SK-N-SH (cell line): ENCODE results near the gene ABHD15. TPM values are rescaled to one million over a fixed set of nuclear protein-coding genes. Genes with fewer than 3 reads are reported as not detected.

Experiments used
- CTCF ChIA-PET: fragments of 300-600, 350-600 bp; formaldehyde crosslinking; extraction: SDS; loops from one replicate; lab custom pipeline; 2021; lab: Yijun Ruan, JAX
- POLR2A ChIA-PET: fragments of 350-600 bp; sonication (Branson Sonifier 250); formaldehyde crosslinking; extraction: SDS; loops from one replicate; lab custom pipeline; 2020; ENCODE audit warnings: antibody characterized with exemption, inconsistent platforms; lab: Yijun Ruan, JAX
- DNase-seq: peaks from one replicate; pipeline ENCODE4 v3.0.0; 2012
- H2AFZ ChIP-seq: fragments of 200-600 bp; sonication (generic); 2 replicates; pipeline ENCODE4 v1.8.1; 2016; ENCODE audit warnings: antibody characterized with exemption, mild to moderate bottlenecking, low read depth
- H3F3A ChIP-seq: fragments of 200-600 bp; sonication (generic); replicated peaks from 2 replicates; pipeline ENCODE3; 2016; ENCODE audit warnings: antibody characterized with exemption, mild to moderate bottlenecking; ENCODE audit not compliant: insufficient read depth
- H3K27ac ChIP-seq, 2 experiments: fragments of 200-500 bp in 1 of 2; fragments of 200-600 bp in 1 of 2; sonication (Bioruptor generic) in 1 of 2; sonication (generic), shearing (Covaris generic) in 1 of 2; 2 replicates each; pipeline versions ENCODE4 v1.5.1 to v1.6.1; 2014 to 2016; ENCODE audit warnings: low read depth in 2 of 2, inconsistent platforms in 1 of 2, low read length in 1 of 2, mild to moderate bottlenecking in 1 of 2, mixed read lengths in 1 of 2
- H3K27me3 ChIP-seq: fragments of 200-600 bp; sonication (generic), shearing (Covaris generic); 2 replicates; pipeline ENCODE4 v1.6.1; 2016; ENCODE audit warnings: mixed run types; ENCODE audit not compliant: insufficient read depth
- H3K36me3 ChIP-seq, 2 experiments: fragments of 200-500 bp in 1 of 2; fragments of 200-600 bp in 1 of 2; sonication (Bioruptor generic) in 1 of 2; sonication (generic) in 1 of 2; replicated peaks in 1 of 2; 2 replicates each; pipeline versions ENCODE3 to v1.5.1; 2014 to 2016; ENCODE audit warnings: low read length in 1 of 2, mild to moderate bottlenecking in 1 of 2; ENCODE audit not compliant: insufficient read depth in 2 of 2, control insufficient read depth in 1 of 2
- H3K4me1 ChIP-seq, 2 experiments: fragments of 200-500 bp in 1 of 2; fragments of 200-600 bp in 1 of 2; sonication (Bioruptor generic) in 1 of 2; sonication (generic), shearing (Covaris generic) in 1 of 2; 2 replicates each; pipeline versions ENCODE4 v1.5.1 to v1.6.1; 2014 to 2016; ENCODE audit warnings: low read depth in 1 of 2, low read length in 1 of 2, mixed run types in 1 of 2; ENCODE audit not compliant: insufficient read depth in 2 of 2, control insufficient read depth in 1 of 2
- H3K4me2 ChIP-seq: fragments of 200-600 bp; sonication (generic), shearing (Covaris generic); 2 replicates; pipeline ENCODE4 v1.6.1; 2017; ENCODE audit warnings: mixed run types
- H3K4me3 ChIP-seq, 2 experiments: fragments of 200-500 bp in 1 of 2; fragments of 200-600 bp in 1 of 2; sonication (Bioruptor generic) in 1 of 2; sonication (generic), shearing (Covaris generic) in 1 of 2; 2 replicates each; pipeline versions ENCODE4 v1.5.1 to v1.8.1; 2014 to 2016; ENCODE audit warnings: low read depth in 2 of 2, inconsistent platforms in 1 of 2, low read length in 1 of 2, mild to moderate bottlenecking in 1 of 2, mixed read lengths in 1 of 2, moderate library complexity in 1 of 2
- H3K79me2 ChIP-seq: fragments of 200-600 bp; sonication (generic); 2 replicates; pipeline ENCODE4 v1.8.1; 2017; ENCODE audit warnings: mild to moderate bottlenecking; ENCODE audit not compliant: insufficient read depth
- H3K9ac ChIP-seq: fragments of 200-600 bp; sonication (generic); 2 replicates; pipeline ENCODE4 v1.6.1; 2017; ENCODE audit warnings: mixed run types
- H3K9me2 ChIP-seq: fragments of 200-600 bp; sonication (generic); 2 replicates; pipeline ENCODE4 v1.6.1; 2017; ENCODE audit warnings: mixed run types
- H3K9me3 ChIP-seq: fragments of 200-600 bp; sonication (generic); 2 replicates; pipeline ENCODE4 v1.6.1; 2017; ENCODE audit warnings: mixed run types, mild to moderate bottlenecking, moderate library complexity
- H4K20me1 ChIP-seq: fragments of 200-600 bp; sonication (generic); 2 replicates; pipeline ENCODE4 v1.6.1; 2017; ENCODE audit warnings: mild to moderate bottlenecking, mixed run types; ENCODE audit not compliant: insufficient read depth
- CHD2 ChIP-seq: fragments of 150-350 bp; IDR thresholded peaks from 2 replicates; pipeline ENCODE4 v1.6.1; 2018; ENCODE audit warnings: low read length; ENCODE audit not compliant: partially characterized antibody
- ELF1 ChIP-seq: IDR thresholded peaks from 2 replicates; pipeline ENCODE4 v1.4.0; 2012
- EZH2phosphoT487 ChIP-seq: fragments of 200-600 bp; sonication (generic); IDR thresholded peaks from 2 replicates; pipeline ENCODE4 v1.6.1; 2017; ENCODE audit warnings: low read depth, mixed run types, mild to moderate bottlenecking, antibody characterized with exemption, moderate library complexity, borderline replicate concordance
- GATA2 ChIP-seq: sonication (generic); formaldehyde crosslinking; IDR thresholded peaks from 2 replicates; pipeline ENCODE4 v1.5.0; 2020; ENCODE audit warnings: mild to moderate bottlenecking, missing genetic modification reagents
- JUND ChIP-seq: IDR thresholded peaks from 2 replicates; pipeline ENCODE4 v1.4.0; 2012
- RCOR1 ChIP-seq: fragments of 150-350 bp; IDR thresholded peaks from 2 replicates; pipeline ENCODE4 v1.6.1; 2017; ENCODE audit warnings: antibody characterized with exemption, low read length
- RFX5 ChIP-seq: IDR thresholded peaks from 2 replicates; pipeline ENCODE4 v1.6.1; 2012; ENCODE audit warnings: mild to moderate bottlenecking, improper control_type of control experiment, low read length
- WGBS: methylation state at CpG from one replicate; pipeline ENCODE4 v1.1.6; 2017; ENCODE audit warnings: low lambda C conversion rate; 5-methylcytosine and 5-hydroxymethylcytosine counted together
- polyA plus RNA-seq, 3 experiments: library from polyadenylated mRNA; depleted of rRNA; stranded (reverse); fragments of >200 nt; gene quantifications; 2 replicates each; pipeline ENCODE4 v1.2.3, GENCODE V29; 2012
- TF ChIP-seq, protein P1 (sequence below): fragments of 150-350 bp; IDR thresholded peaks from 2 replicates; pipeline ENCODE4 v1.6.1; 2017; ENCODE audit warnings: antibody characterized with exemption, low read length, low read depth, borderline replicate concordance
- TF ChIP-seq, protein P2 (sequence below): IDR thresholded peaks from 2 replicates; pipeline ENCODE4 v1.6.1; 2012; ENCODE audit warnings: mild to moderate bottlenecking, low read depth, low read length, moderate library complexity
- TF ChIP-seq, protein P3 (sequence below): IDR thresholded peaks from 2 replicates; pipeline ENCODE4 v1.4.0; 2012; ENCODE audit warnings: low read depth
- TF ChIP-seq, protein P4 (sequence below): fragments of 150-350 bp; IDR thresholded peaks from 2 replicates; pipeline ENCODE4 v1.6.1; 2016; ENCODE audit warnings: mild to moderate bottlenecking, low read depth, low read length

The ABHD15 gene
- polyA plus RNA-seq, 1 of the 3 experiments (the other 2 are of a cell fraction), result 7.0 TPM

DNA sequence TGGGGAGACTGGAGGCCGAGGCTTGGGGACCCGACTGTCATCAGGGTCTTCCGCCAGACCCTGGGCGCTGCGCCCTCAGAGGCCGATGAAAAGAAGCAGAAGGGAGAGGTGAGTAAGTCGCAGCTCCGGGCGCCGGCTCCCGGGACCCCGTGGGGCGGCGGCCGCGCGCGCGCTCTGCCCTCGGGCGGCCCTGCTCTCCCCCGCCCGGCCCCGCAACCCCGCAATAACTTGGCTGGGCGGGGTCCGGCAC, 392 bp upstream of the ABHD15 start:
- H3K4me1 ChIP-seq, result peaks cover 8 to 19% of the 10 kb centered on the region in 2 experiments; a peak in 1 of 4 replicates
- no peak for TF ChIP-seq CHD2
- no peak for TF ChIP-seq RFX5
- no peak for TF ChIP-seq EZH2phosphoT487
- no peak for TF ChIP-seq ELF1
- TF ChIP-seq, protein P1, sequence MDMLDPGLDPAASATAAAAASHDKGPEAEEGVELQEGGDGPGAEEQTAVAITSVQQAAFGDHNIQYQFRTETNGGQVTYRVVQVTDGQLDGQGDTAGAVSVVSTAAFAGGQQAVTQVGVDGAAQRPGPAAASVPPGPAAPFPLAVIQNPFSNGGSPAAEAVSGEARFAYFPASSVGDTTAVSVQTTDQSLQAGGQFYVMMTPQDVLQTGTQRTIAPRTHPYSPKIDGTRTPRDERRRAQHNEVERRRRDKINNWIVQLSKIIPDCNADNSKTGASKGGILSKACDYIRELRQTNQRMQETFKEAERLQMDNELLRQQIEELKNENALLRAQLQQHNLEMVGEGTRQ, result no peak
- no peak for TF ChIP-seq JUND
- TF ChIP-seq, protein P2, sequence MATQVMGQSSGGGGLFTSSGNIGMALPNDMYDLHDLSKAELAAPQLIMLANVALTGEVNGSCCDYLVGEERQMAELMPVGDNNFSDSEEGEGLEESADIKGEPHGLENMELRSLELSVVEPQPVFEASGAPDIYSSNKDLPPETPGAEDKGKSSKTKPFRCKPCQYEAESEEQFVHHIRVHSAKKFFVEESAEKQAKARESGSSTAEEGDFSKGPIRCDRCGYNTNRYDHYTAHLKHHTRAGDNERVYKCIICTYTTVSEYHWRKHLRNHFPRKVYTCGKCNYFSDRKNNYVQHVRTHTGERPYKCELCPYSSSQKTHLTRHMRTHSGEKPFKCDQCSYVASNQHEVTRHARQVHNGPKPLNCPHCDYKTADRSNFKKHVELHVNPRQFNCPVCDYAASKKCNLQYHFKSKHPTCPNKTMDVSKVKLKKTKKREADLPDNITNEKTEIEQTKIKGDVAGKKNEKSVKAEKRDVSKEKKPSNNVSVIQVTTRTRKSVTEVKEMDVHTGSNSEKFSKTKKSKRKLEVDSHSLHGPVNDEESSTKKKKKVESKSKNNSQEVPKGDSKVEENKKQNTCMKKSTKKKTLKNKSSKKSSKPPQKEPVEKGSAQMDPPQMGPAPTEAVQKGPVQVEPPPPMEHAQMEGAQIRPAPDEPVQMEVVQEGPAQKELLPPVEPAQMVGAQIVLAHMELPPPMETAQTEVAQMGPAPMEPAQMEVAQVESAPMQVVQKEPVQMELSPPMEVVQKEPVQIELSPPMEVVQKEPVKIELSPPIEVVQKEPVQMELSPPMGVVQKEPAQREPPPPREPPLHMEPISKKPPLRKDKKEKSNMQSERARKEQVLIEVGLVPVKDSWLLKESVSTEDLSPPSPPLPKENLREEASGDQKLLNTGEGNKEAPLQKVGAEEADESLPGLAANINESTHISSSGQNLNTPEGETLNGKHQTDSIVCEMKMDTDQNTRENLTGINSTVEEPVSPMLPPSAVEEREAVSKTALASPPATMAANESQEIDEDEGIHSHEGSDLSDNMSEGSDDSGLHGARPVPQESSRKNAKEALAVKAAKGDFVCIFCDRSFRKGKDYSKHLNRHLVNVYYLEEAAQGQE, result no peak
- TF ChIP-seq, protein P3, sequence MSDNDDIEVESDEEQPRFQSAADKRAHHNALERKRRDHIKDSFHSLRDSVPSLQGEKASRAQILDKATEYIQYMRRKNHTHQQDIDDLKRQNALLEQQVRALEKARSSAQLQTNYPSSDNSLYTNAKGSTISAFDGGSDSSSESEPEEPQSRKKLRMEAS, result no peak
- TF ChIP-seq, protein P4, sequence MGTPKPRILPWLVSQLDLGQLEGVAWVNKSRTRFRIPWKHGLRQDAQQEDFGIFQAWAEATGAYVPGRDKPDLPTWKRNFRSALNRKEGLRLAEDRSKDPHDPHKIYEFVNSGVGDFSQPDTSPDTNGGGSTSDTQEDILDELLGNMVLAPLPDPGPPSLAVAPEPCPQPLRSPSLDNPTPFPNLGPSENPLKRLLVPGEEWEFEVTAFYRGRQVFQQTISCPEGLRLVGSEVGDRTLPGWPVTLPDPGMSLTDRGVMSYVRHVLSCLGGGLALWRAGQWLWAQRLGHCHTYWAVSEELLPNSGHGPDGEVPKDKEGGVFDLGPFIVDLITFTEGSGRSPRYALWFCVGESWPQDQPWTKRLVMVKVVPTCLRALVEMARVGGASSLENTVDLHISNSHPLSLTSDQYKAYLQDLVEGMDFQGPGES, result no peak
- TF ChIP-seq RCOR1, result no peak
- no peak for TF ChIP-seq GATA2 (CRISPR knock-in tag)

More for the DNA sequence above, 392 bp upstream of the ABHD15 start:
- DNase-seq, result no peak
- peaks cover 1 to 4% of the 10 kb centered on the region in 2 experiments for H3K36me3 ChIP-seq
- 0% methylated on average over 5 of the region's 27 CpGs for WGBS
- H3K4me3 ChIP-seq, result peak overlapping the region; percentile 76 to 81
- no peaks in the 10 kb centered on the region for H4K20me1 ChIP-seq
- no peaks in the 10 kb centered on the region for H3K9me2 ChIP-seq
- ChIA-PET CTCF (interaction anchor here (0.8 to 11.6 kb wide), 16 partner anchors 8 to 420 kb away, joined by 3 to 166 read pairs (median 4); partner anchors contain the start of genes ANKRD13B and GIT1), POLR2A (interaction anchor here (0.6 to 1.1 kb wide), 3 partner anchors 11 to 25 kb away, joined by 3 read pairs; no protein-coding TSS in a partner anchor)
- no peaks in the 10 kb centered on the region for H3K27me3 ChIP-seq
- no peaks in the 10 kb centered on the region for H3K9me3 ChIP-seq
- H3K79me2 ChIP-seq, result peaks cover 10% of the 10 kb centered on the region; the same call in 1 of the 2 replicates
- H3K27ac ChIP-seq, result peak overlapping the region in 1 of 2 experiments; percentile 77; a peak in 2 of 4 replicates
- H2AFZ ChIP-seq, result peak overlapping the region; percentile 97
- H3K4me2 ChIP-seq, result peak overlapping the region; percentile 92
- H3K9ac ChIP-seq, result peak overlapping the region; percentile 62; the same call in 1 of the 2 replicates
- peaks cover 7% of the 10 kb centered on the region for H3F3A ChIP-seq
